Spleen (tissue), 11 donors: Measurements from ENCODE around the gene ADAMTS1. TPM values are rescaled to one million over a fixed set of nuclear protein-coding genes. Genes with fewer than 3 reads are reported as not detected.

Experiments used
- DNase-seq: peaks from one replicate; pipeline ENCODE4 v3.0.0-alpha.2; 2020
- H3K27ac ChIP-seq, 8 donors: fragments of 200-600 bp; sonication (generic) in 7 of 8; 1 replicate in 4 of 8; 2 replicates in 4 of 8; pipeline versions ENCODE4 v1.5.0 to v1.8.0; 2016 to 2021; ENCODE audit warnings: inconsistent platforms in 4 of 8, mild to moderate bottlenecking in 4 of 8, moderate library complexity in 1 of 8
- H3K27me3 ChIP-seq, 7 donors: fragments of 200-600 bp; sonication (generic) in 6 of 7; replicated peaks in 1 of 7; 1 replicate in 4 of 7; 2 replicates in 3 of 7; pipeline versions ENCODE4 v1.5.0 to v1.8.0; 2016 to 2021; ENCODE audit warnings: inconsistent platforms in 3 of 7, mild to moderate bottlenecking in 1 of 7
- H3K36me3 ChIP-seq, 6 donors: fragments of 200-600 bp; sonication (generic) in 5 of 6; 1 replicate in 4 of 6; 2 replicates in 2 of 6; pipeline versions ENCODE4 v1.5.0 to v1.8.0; 2016 to 2021; ENCODE audit warnings: inconsistent platforms in 2 of 6
- H3K4me1 ChIP-seq, 6 donors: fragments of 200-600 bp; sonication (generic) in 5 of 6; 1 replicate in 3 of 6; 2 replicates in 3 of 6; pipeline versions ENCODE4 v1.5.0 to v1.8.0; 2016 to 2021; ENCODE audit warnings: inconsistent platforms in 3 of 6
- H3K4me3 ChIP-seq, 8 donors: fragments of 200-600 bp; sonication (generic) in 7 of 8; 1 replicate in 4 of 8; 2 replicates in 4 of 8; pipeline versions ENCODE4 v1.5.0 to v1.8.0; 2016 to 2021; ENCODE audit warnings: inconsistent platforms in 4 of 8, mild to moderate bottlenecking in 4 of 8, moderate library complexity in 2 of 8
- H3K9me3 ChIP-seq, 8 donors: fragments of 200-600 bp; sonication (generic) in 7 of 8; 1 replicate in 4 of 8; 2 replicates in 4 of 8; pipeline versions ENCODE4 v1.5.0 to v1.8.0; 2016 to 2021; ENCODE audit warnings: inconsistent platforms in 4 of 8
- POLR2A ChIP-seq, 3 donors: fragments of 450-650 bp; IDR thresholded peaks; one replicate each; pipeline ENCODE4 v1.5.1; 2017; ENCODE audit warnings: antibody characterized with exemption in 3 of 3, mild to moderate bottlenecking in 1 of 3
- POLR2AphosphoS5 ChIP-seq, 3 donors: sonication (generic); formaldehyde crosslinking; IDR thresholded peaks; one replicate each; pipeline ENCODE4 v1.5.1; 2017; ENCODE audit warnings: antibody characterized with exemption in 3 of 3
- WGBS, 5 donors: extraction: QIAGEN DNeasy Blood & Tissue Kit in 3 of 5; methylation state at CpG; one replicate each; pipeline versions ENCODE4 v1.1.5 to v1.1.7; 2013 to 2018; 5-methylcytosine and 5-hydroxymethylcytosine counted together
- intact Hi-C: fragments of 100-400 bp; cut with DNase I; formaldehyde crosslinking; loops from one replicate; pipeline ENCODE4 v1.15.0; 2023; ENCODE audit warnings: low total_unique reads
- polyA plus RNA-seq, 3 donors: library from polyadenylated mRNA; stranded (reverse); fragments of 200-250 nt; gene quantifications; one replicate each; pipeline ENCODE4 v1.2.1, GENCODE V29; 2013
- total RNA-seq, 7 donors: library from RNA; depleted of rRNA in 3 of 7; stranded (reverse); fragments of >200 nt in 3 of 7; fragmentation: NEBNext Ultra II Directional in 4 of 7; extraction: Animal tissue kit (Norgen Biotek cat#: 25700) in 4 of 7; gene quantifications; one replicate each; pipeline versions ENCODE4 v1.1.0 to v1.2.1, GENCODE V29; 2016 to 2021
- TF ChIP-seq, protein P1 (sequence below), 11 experiments: fragments of 200-600 bp in 7 of 11; fragments of 450-650 bp in 4 of 11; sonication (generic) in 4 of 11; IDR thresholded peaks in 8 of 11; conservative IDR thresholded peaks in 3 of 11; 1 replicate in 7 of 11; 2 replicates in 4 of 11; pipeline versions ENCODE4 v1.4.0 to v1.8.0; 2016 to 2021; ENCODE audit warnings: antibody characterized with exemption in 11 of 11, inconsistent platforms in 4 of 11, mild to moderate bottlenecking in 1 of 11
- donor health status: healthy with polysubstance abuse.
- donor health status: DM: no; HTN: no; CAD: no; lungs with moderate emphysema.
- donor health status: DM: no; HTN: no; CAD: no.
- donor health status: Bipolar disorder and iron deficiency.
- donor health status: healthy.
- donor health status: DM: no; HTN: no; CAD: no.
- donor health status: DM: yes; HTN: yes; CAD: no.

Gene ADAMTS1
- total and polyA plus RNA-seq, 10 donors = 2.3 to 71.6 (median 21.9) TPM

GRCh38 chr21:26814386-26814785, 30.8 kb downstream of the ADAMTS1 start:
- no peak for DNase-seq
- TF ChIP-seq, protein P1, sequence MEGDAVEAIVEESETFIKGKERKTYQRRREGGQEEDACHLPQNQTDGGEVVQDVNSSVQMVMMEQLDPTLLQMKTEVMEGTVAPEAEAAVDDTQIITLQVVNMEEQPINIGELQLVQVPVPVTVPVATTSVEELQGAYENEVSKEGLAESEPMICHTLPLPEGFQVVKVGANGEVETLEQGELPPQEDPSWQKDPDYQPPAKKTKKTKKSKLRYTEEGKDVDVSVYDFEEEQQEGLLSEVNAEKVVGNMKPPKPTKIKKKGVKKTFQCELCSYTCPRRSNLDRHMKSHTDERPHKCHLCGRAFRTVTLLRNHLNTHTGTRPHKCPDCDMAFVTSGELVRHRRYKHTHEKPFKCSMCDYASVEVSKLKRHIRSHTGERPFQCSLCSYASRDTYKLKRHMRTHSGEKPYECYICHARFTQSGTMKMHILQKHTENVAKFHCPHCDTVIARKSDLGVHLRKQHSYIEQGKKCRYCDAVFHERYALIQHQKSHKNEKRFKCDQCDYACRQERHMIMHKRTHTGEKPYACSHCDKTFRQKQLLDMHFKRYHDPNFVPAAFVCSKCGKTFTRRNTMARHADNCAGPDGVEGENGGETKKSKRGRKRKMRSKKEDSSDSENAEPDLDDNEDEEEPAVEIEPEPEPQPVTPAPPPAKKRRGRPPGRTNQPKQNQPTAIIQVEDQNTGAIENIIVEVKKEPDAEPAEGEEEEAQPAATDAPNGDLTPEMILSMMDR (IDR thresholded peaks at IDR 0.05 in 8 of 11, conservative IDR thresholded peaks at IDR 0.05 in 3 of 11) = no peak
- TF ChIP-seq POLR2A (IDR thresholded peaks at IDR 0.05) = no peak
- TF ChIP-seq POLR2AphosphoS5 (IDR thresholded peaks at IDR 0.05) = no peak
- Histone ChIP-seq H3K9me3 (no peaks in the 10 kb centered on the region), H3K36me3 (no peaks in the 10 kb centered on the region), H3K27me3 (no peaks in the 10 kb centered on the region), H3K27ac (no peak overlapping the region), H3K4me3 (no peak overlapping the region), H3K4me1 (no peaks in the 10 kb centered on the region)
- WGBS, 5 donors = 0 to 75% (median 0%) methylated on average over 1 of the region's 1 CpG
- intact Hi-C loops = no loop called here

DNA sequence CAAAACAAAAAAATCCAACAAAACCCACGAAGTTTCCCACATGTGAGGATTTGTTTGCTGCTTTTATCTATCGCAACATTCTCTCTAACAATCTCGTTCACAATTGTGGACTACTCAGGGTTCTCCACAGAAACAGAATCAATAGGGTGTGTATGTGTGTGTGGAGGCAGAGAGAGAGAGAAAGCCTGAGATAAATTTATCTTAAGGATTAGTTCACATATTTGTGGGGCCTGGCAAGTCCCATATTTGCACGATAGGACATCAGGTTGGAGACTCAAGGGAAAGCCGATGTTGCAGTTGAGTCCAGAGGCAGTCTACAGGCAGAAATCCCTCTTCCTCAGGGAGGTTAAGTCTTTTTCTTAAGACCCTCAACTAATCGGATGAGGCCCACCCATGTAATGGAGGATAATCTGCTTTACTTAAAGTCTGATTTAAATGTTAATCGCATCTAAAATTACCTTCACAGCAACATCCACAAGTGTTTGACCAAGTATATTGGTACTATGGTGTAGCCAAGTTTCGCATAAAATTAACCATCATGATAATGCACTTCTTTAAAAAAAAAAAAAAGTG, 31.7 kb downstream of the ADAMTS1 start:
- H3K27ac ChIP-seq = no peak overlapping the region
- 65 to 86% (median 76%) methylated on average over 8 of the region's 8 CpGs for WGBS, 5 donors
- H3K4me3 ChIP-seq = no peak overlapping the region
- no peak for DNase-seq
- no peaks in the 10 kb centered on the region for H3K27me3 ChIP-seq
- TF ChIP-seq, protein P1 (IDR thresholded peaks at IDR 0.05 in 8 of 11, conservative IDR thresholded peaks at IDR 0.05 in 3 of 11) = no peak
- no peak for TF ChIP-seq POLR2AphosphoS5 (IDR thresholded peaks at IDR 0.05)
- no peaks in the 10 kb centered on the region for H3K9me3 ChIP-seq
- no peaks in the 10 kb centered on the region for H3K36me3 ChIP-seq
- H3K4me1 ChIP-seq = no peaks in the 10 kb centered on the region
- intact Hi-C loops = no loop called here

DNA sequence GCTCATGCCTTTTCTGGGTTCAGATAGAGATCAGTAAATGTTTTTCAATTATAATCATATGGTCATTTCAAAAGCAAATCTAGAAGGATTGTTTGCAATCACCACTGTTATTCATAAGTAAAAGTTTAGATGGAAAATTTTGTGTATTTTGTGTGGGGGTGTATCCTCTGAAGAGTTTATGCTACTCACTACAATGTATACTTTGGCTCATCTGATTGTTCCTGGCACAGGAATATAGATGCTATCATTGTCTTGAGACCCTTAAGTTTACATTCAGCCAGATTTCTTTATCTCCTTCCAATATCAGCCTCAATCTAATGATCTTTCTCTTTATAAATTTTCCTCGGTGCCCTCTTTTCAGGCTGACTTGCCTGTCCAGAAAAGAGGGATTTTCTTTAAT, 33.0 kb downstream of the ADAMTS1 start:
- intact Hi-C loops = no loop called here
- 88 to 100% (median 91%) methylated on average over 1 of the region's 1 CpG for WGBS, 5 donors
- DNase-seq = no peak
- TF ChIP-seq, protein P1 (IDR thresholded peaks at IDR 0.05 in 8 of 11, conservative IDR thresholded peaks at IDR 0.05 in 3 of 11) = no peak
- TF ChIP-seq POLR2AphosphoS5 (IDR thresholded peaks at IDR 0.05) (no peak), POLR2A (IDR thresholded peaks at IDR 0.05) (no peak)
- no peaks in the 10 kb centered on the region for H3K36me3 ChIP-seq
- H3K4me1 ChIP-seq = no peaks in the 10 kb centered on the region
- no peak overlapping the region for H3K4me3 ChIP-seq
- H3K9me3 ChIP-seq = no peaks in the 10 kb centered on the region
- no peaks in the 10 kb centered on the region for H3K27me3 ChIP-seq
- H3K27ac ChIP-seq = no peak overlapping the region

- H3K4me1 ChIP-seq = no peaks in the 10 kb centered on the region
- TF ChIP-seq, protein P1 (IDR thresholded peaks at IDR 0.05 in 8 of 11, conservative IDR thresholded peaks at IDR 0.05 in 3 of 11) = no peak
- TF ChIP-seq POLR2A (IDR thresholded peaks at IDR 0.05) (no peak), POLR2AphosphoS5 (IDR thresholded peaks at IDR 0.05) (no peak)
- intact Hi-C loops = no loop called here
- no peak overlapping the region for H3K27ac ChIP-seq
- H3K4me3 ChIP-seq = no peak overlapping the region
- no peak for DNase-seq
- no peaks in the 10 kb centered on the region for H3K36me3 ChIP-seq
- H3K27me3 ChIP-seq = no peaks in the 10 kb centered on the region
- WGBS, 5 donors = 71 to 92% (median 83%) methylated on average over 2 of the region's 2 CpGs
- no peaks in the 10 kb centered on the region for H3K9me3 ChIP-seq
Measured at GRCh38 chr21:26811482-26811881, 33.7 kb downstream of the ADAMTS1 start.
